Astrocyte of the spinal cord (primary cell): ENCODE measurements around the gene MLPH.

ENCODE experiments used
- DNase-seq: peaks from one replicate; pipeline ENCODE4 v3.0.0; 2011; ENCODE audit warnings: low read depth, low spot score
- H3K4me3 ChIP-seq: 2 replicates; pipeline ENCODE4 v1.5.1; 2011; ENCODE audit warnings: low read depth, mild to moderate bottlenecking, low read length, moderate library complexity
- in situ Hi-C: cut with HindIII; loops from 2 replicates; pipeline ENCODE4 v1.10.0; 2017; ENCODE audit warnings: low sequenced_read_pairs
- TF ChIP-seq, protein P1 (sequence below): IDR thresholded peaks from 2 replicates; pipeline ENCODE4 v1.5.1; 2012; ENCODE audit warnings: low read depth, mild to moderate bottlenecking, low read length, inconsistent platforms

MLPH gene

DNA sequence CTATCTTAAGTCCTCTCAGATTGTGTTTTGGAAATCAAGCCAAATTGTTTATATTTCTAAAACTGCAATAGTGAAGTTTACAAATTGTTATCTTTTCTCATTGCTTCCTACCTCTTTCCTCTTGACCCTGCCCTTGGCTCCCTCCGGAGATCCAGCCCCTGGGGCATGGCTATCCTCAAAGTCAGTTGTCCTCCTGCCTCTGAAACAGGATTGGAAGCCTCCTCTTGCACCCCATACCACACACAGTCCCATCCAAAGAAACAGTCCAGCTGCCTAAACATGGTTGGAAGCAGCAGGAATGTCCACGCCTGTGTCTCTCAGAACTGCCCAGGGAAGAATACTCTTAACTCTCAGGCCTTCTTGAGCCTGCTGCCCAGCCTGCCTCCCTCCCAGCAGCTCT lies 43.0 kb upstream of the MLPH start:
- H3K4me3 ChIP-seq: no peak overlapping the region
- in situ Hi-C loops: no loop called here
- no peak for DNase-seq
- TF ChIP-seq, protein P1, sequence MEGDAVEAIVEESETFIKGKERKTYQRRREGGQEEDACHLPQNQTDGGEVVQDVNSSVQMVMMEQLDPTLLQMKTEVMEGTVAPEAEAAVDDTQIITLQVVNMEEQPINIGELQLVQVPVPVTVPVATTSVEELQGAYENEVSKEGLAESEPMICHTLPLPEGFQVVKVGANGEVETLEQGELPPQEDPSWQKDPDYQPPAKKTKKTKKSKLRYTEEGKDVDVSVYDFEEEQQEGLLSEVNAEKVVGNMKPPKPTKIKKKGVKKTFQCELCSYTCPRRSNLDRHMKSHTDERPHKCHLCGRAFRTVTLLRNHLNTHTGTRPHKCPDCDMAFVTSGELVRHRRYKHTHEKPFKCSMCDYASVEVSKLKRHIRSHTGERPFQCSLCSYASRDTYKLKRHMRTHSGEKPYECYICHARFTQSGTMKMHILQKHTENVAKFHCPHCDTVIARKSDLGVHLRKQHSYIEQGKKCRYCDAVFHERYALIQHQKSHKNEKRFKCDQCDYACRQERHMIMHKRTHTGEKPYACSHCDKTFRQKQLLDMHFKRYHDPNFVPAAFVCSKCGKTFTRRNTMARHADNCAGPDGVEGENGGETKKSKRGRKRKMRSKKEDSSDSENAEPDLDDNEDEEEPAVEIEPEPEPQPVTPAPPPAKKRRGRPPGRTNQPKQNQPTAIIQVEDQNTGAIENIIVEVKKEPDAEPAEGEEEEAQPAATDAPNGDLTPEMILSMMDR: no peak

DNA sequence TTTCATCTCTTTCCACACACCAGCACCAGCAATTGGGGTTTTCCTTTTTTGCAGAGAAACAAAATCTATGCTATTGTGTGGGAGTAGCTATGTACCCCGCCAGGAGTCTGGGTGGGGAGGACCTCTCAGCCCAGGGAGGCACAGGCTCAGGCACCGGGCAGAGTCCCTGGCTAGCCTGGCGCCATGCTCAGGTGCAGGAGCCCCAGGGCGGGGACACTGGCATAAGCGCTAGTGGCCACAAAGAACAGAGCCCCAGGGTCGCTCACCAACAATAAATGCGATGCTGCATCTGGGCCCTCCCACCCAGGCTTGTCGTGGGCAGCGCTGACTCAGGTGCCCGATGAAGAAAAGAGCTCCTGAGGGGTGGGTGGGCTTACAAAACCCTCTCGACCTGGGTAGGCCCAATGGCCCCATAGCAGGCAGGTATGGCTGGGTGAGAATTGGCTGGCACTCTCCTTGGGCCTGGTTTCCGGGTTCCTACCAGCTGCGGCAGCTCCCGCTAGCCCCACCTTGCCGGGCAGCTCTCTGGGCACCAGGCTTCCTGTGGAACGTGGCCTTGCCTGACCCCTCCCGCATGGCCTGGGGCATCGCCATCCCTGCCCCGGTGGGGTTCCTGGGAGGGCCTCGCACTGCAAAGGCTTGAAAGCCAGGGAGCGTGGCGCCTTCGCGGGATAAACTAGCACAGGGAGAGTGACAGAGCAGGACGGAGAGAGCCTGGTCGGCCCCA lies 41.3 kb upstream of the MLPH start:
- no peak for DNase-seq
- TF ChIP-seq, protein P1: no peak
- in situ Hi-C loops: no loop called here
- no peak overlapping the region for H3K4me3 ChIP-seq

DNA sequence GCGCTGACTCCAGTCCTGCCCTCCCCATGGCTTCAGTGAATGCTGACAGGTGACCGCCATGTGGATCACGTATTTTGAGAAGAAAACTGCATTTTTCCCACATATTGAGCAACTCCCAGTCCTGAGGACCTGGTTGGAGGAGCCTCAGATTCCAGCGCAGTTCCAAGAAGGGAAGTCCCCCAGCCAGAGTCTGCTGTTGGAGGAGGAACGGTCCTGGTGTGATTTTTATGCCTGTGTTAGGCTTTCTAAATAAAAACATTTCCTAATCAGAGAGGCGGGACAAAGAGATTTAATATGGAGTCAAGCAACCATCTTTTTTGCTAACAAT lies 40.7 kb upstream of the MLPH start:
- DNase-seq: no peak
- in situ Hi-C loops: no loop called here
- TF ChIP-seq, protein P1: no peak
- H3K4me3 ChIP-seq: no peak overlapping the region

DNA sequence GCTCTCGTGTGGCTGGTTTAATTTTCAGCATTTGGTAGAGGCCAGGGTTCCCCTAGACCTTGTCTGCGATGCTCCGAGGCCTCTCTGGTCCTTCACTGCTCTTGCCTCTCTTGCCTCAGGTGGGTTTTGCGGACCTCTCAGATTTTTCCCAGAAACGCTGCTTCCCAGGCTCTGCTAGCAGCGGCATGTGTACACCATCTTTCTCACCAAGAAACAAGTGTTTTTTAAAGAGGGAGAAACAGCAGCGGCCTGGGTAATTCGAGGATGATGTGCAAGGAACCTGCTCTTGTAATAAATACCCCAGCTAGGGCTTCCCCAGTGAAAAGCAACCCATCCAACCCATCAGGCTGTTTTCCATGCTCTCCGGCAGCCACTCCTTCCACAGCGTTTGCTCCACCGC lies 39.6 kb upstream of the MLPH start:
- in situ Hi-C loops: no loop called here
- TF ChIP-seq, protein P1: no peak
- H3K4me3 ChIP-seq: no peak overlapping the region
- no peak for DNase-seq

DNA sequence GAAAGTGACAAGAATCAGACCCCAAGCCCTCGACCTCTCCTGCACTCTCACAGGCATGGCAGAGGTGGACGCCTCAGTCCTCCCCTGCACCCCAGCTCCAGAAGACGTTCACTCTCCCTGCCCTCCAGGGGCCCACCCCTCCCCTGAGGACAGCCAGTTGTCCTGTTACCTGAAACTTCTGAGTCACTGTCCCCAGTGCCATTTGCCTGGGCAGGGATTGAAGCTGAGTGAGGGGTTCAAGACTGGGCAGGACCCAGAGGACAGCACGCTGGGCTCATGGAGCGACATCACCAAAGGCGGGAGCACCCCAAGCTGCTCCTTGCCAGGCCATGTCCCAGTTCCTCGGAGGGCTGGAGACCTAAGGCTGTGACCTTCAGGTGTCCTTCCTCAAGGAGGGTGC lies 38.9 kb upstream of the MLPH start:
- in situ Hi-C loops: no loop called here
- no peak overlapping the region for H3K4me3 ChIP-seq
- TF ChIP-seq, protein P1: no peak
- DNase-seq: no peak

DNA sequence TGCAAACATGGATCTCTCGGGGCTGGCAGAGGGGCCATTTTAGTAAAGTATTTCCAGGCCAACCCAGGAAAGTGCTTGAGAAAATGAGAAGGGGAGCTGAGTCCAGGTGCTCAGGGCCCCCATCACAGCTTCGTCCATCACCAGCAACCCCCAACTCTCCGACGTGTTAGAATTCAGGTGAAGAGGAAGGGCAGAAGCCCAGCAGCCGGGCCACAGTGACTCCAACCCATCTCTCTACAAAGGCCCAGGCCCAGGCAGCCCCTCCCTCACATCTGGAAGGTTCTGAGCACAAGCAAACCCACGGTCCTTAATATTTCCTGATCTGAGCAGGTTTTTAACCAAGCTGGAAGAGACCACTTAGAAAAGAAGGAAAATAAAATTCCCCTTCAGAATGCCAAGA lies 38.4 kb upstream of the MLPH start:
- in situ Hi-C loops: no loop called here
- TF ChIP-seq, protein P1: no peak
- DNase-seq: no peak
- H3K4me3 ChIP-seq: no peak overlapping the region
